SK-N-SH (cell line): ENCODE data around the gene KLF2. TPM values are rescaled to one million over a fixed set of nuclear protein-coding genes. Genes with fewer than 3 reads are reported as not detected.

Experiments used
- CTCF ChIA-PET: fragments of 300-600, 350-600 bp; formaldehyde crosslinking; extraction: SDS; loops from one replicate; lab custom pipeline; 2021; lab: Yijun Ruan, JAX
- POLR2A ChIA-PET: fragments of 350-600 bp; sonication (Branson Sonifier 250); formaldehyde crosslinking; extraction: SDS; loops from one replicate; lab custom pipeline; 2020; ENCODE audit warnings: antibody characterized with exemption, inconsistent platforms; lab: Yijun Ruan, JAX
- DNase-seq: peaks from one replicate; pipeline ENCODE4 v3.0.0; 2012
- H2AFZ ChIP-seq: fragments of 200-600 bp; sonication (generic); 2 replicates; pipeline ENCODE4 v1.8.1; 2016; ENCODE audit warnings: antibody characterized with exemption, mild to moderate bottlenecking, low read depth
- H3F3A ChIP-seq: fragments of 200-600 bp; sonication (generic); replicated peaks from 2 replicates; pipeline ENCODE3; 2016; ENCODE audit warnings: antibody characterized with exemption, mild to moderate bottlenecking; ENCODE audit not compliant: insufficient read depth
- H3K27ac ChIP-seq, 2 experiments: fragments of 200-500 bp in 1 of 2; fragments of 200-600 bp in 1 of 2; sonication (Bioruptor generic) in 1 of 2; sonication (generic), shearing (Covaris generic) in 1 of 2; 2 replicates each; pipeline versions ENCODE4 v1.5.1 to v1.6.1; 2014 to 2016; ENCODE audit warnings: low read depth in 2 of 2, inconsistent platforms in 1 of 2, low read length in 1 of 2, mild to moderate bottlenecking in 1 of 2, mixed read lengths in 1 of 2
- H3K27me3 ChIP-seq: fragments of 200-600 bp; sonication (generic), shearing (Covaris generic); 2 replicates; pipeline ENCODE4 v1.6.1; 2016; ENCODE audit warnings: mixed run types; ENCODE audit not compliant: insufficient read depth
- H3K36me3 ChIP-seq, 2 experiments: fragments of 200-500 bp in 1 of 2; fragments of 200-600 bp in 1 of 2; sonication (Bioruptor generic) in 1 of 2; sonication (generic) in 1 of 2; replicated peaks in 1 of 2; 2 replicates each; pipeline versions ENCODE3 to v1.5.1; 2014 to 2016; ENCODE audit warnings: low read length in 1 of 2, mild to moderate bottlenecking in 1 of 2; ENCODE audit not compliant: insufficient read depth in 2 of 2, control insufficient read depth in 1 of 2
- H3K4me1 ChIP-seq, 2 experiments: fragments of 200-500 bp in 1 of 2; fragments of 200-600 bp in 1 of 2; sonication (Bioruptor generic) in 1 of 2; sonication (generic), shearing (Covaris generic) in 1 of 2; 2 replicates each; pipeline versions ENCODE4 v1.5.1 to v1.6.1; 2014 to 2016; ENCODE audit warnings: low read depth in 1 of 2, low read length in 1 of 2, mixed run types in 1 of 2; ENCODE audit not compliant: insufficient read depth in 2 of 2, control insufficient read depth in 1 of 2
- H3K4me2 ChIP-seq: fragments of 200-600 bp; sonication (generic), shearing (Covaris generic); 2 replicates; pipeline ENCODE4 v1.6.1; 2017; ENCODE audit warnings: mixed run types
- H3K4me3 ChIP-seq, 2 experiments: fragments of 200-500 bp in 1 of 2; fragments of 200-600 bp in 1 of 2; sonication (Bioruptor generic) in 1 of 2; sonication (generic), shearing (Covaris generic) in 1 of 2; 2 replicates each; pipeline versions ENCODE4 v1.5.1 to v1.8.1; 2014 to 2016; ENCODE audit warnings: low read depth in 2 of 2, inconsistent platforms in 1 of 2, low read length in 1 of 2, mild to moderate bottlenecking in 1 of 2, mixed read lengths in 1 of 2, moderate library complexity in 1 of 2
- H3K79me2 ChIP-seq: fragments of 200-600 bp; sonication (generic); 2 replicates; pipeline ENCODE4 v1.8.1; 2017; ENCODE audit warnings: mild to moderate bottlenecking; ENCODE audit not compliant: insufficient read depth
- H3K9ac ChIP-seq: fragments of 200-600 bp; sonication (generic); 2 replicates; pipeline ENCODE4 v1.6.1; 2017; ENCODE audit warnings: mixed run types
- H3K9me2 ChIP-seq: fragments of 200-600 bp; sonication (generic); 2 replicates; pipeline ENCODE4 v1.6.1; 2017; ENCODE audit warnings: mixed run types
- H3K9me3 ChIP-seq: fragments of 200-600 bp; sonication (generic); 2 replicates; pipeline ENCODE4 v1.6.1; 2017; ENCODE audit warnings: mixed run types, mild to moderate bottlenecking, moderate library complexity
- H4K20me1 ChIP-seq: fragments of 200-600 bp; sonication (generic); 2 replicates; pipeline ENCODE4 v1.6.1; 2017; ENCODE audit warnings: mild to moderate bottlenecking, mixed run types; ENCODE audit not compliant: insufficient read depth
- ELF1 ChIP-seq: IDR thresholded peaks from 2 replicates; pipeline ENCODE4 v1.4.0; 2012
- FOXJ3 ChIP-seq: sonication (generic); formaldehyde crosslinking; IDR thresholded peaks from 2 replicates; pipeline ENCODE4 v1.5.1; 2020; ENCODE audit warnings: mild to moderate bottlenecking, missing genetic modification reagents
- FOXM1 ChIP-seq: IDR thresholded peaks from 2 replicates; pipeline ENCODE4 v1.4.0; 2012; ENCODE audit warnings: low read depth, mild to moderate bottlenecking
- GABPA ChIP-seq: IDR thresholded peaks from 2 replicates; pipeline ENCODE4 v1.4.0; 2012; ENCODE audit warnings: low read depth, mild to moderate bottlenecking
- GATA2 ChIP-seq: sonication (generic); formaldehyde crosslinking; IDR thresholded peaks from 2 replicates; pipeline ENCODE4 v1.5.0; 2020; ENCODE audit warnings: mild to moderate bottlenecking, missing genetic modification reagents
- MEF2A ChIP-seq: IDR thresholded peaks from 2 replicates; pipeline ENCODE4 v1.4.0; 2012; ENCODE audit warnings: low read depth, borderline replicate concordance
- NFIC ChIP-seq: IDR thresholded peaks from 2 replicates; pipeline ENCODE4 v1.4.0; 2012; ENCODE audit warnings: borderline replicate concordance
- NRF1 ChIP-seq: IDR thresholded peaks from 2 replicates; pipeline ENCODE4 v1.6.1; 2012; ENCODE audit warnings: low read depth, mild to moderate bottlenecking, low read length
- PBX3 ChIP-seq: IDR thresholded peaks from 2 replicates; pipeline ENCODE4; 2012
- POLR2AphosphoS5 ChIP-seq: IDR thresholded peaks from 2 replicates; pipeline ENCODE4 v1.6.1; 2012; ENCODE audit warnings: low read depth, low read length
- REST ChIP-seq: IDR thresholded peaks from 2 replicates; pipeline ENCODE4 v1.6.1; 2012; ENCODE audit warnings: mild to moderate bottlenecking, low read depth, low read length, moderate library complexity
- SIN3A ChIP-seq: IDR thresholded peaks from 2 replicates; pipeline ENCODE4 v1.6.1; 2012; ENCODE audit warnings: low read depth, mild to moderate bottlenecking, low read length, moderate library complexity, borderline replicate concordance
- USF1 ChIP-seq: IDR thresholded peaks from 2 replicates; pipeline ENCODE4 v1.4.0; 2012; ENCODE audit warnings: low read depth, borderline replicate concordance
- USF2 ChIP-seq: fragments of 150-350 bp; IDR thresholded peaks from 2 replicates; pipeline ENCODE4 v1.6.1; 2017; ENCODE audit warnings: antibody characterized with exemption, low read length, low read depth, borderline replicate concordance
- WGBS: methylation state at CpG from one replicate; pipeline ENCODE4 v1.1.6; 2017; ENCODE audit warnings: low lambda C conversion rate; 5-methylcytosine and 5-hydroxymethylcytosine counted together
- polyA plus RNA-seq, 3 experiments: library from polyadenylated mRNA; depleted of rRNA; stranded (reverse); fragments of >200 nt; gene quantifications; 2 replicates each; pipeline ENCODE4 v1.2.3, GENCODE V29; 2012

The KLF2 gene
- polyA plus RNA-seq, 1 of the 3 experiments (the other 2 are of a cell fraction), result 6.9 TPM

- Histone ChIP-seq H3K4me3 (no peak overlapping the region), H3K9ac (no peak overlapping the region), H3K27me3 (no peaks in the 10 kb centered on the region), H3K27ac (no peak overlapping the region), H3K9me2 (no peaks in the 10 kb centered on the region), H3F3A (peaks cover 3% of the 10 kb centered on the region)
- WGBS, result 90% methylated on average over 11 of the region's 11 CpGs
- TF ChIP-seq ELF1, result no peak
- no peak for TF ChIP-seq MEF2A
- TF ChIP-seq REST, result no peak
- TF ChIP-seq, all 33 proteins: peak for 0
- no peak overlapping the region for H2AFZ ChIP-seq
- no peaks in the 10 kb centered on the region for H3K4me1 ChIP-seq
- H3K79me2 ChIP-seq, result no peaks in the 10 kb centered on the region
- H3K4me2 ChIP-seq, result no peak overlapping the region
- no peaks in the 10 kb centered on the region for H3K9me3 ChIP-seq
- no peaks in the 10 kb centered on the region for H3K36me3 ChIP-seq
- H4K20me1 ChIP-seq, result no peaks in the 10 kb centered on the region
- no peak for DNase-seq
- POLR2A ChIA-PET, result no interaction called here
- CTCF ChIA-PET, result no interaction called here
Observed at GRCh38 chr19:16351133-16351809, 26.6 kb downstream of the KLF2 start.

- H3K27ac ChIP-seq, result no peak overlapping the region
- no peaks in the 10 kb centered on the region for H3K36me3 ChIP-seq
- TF ChIP-seq REST, result no peak
- TF ChIP-seq PBX3, result no peak
- TF ChIP-seq FOXJ3 (CRISPR knock-in tag), result no peak
- no peak for TF ChIP-seq NFIC
- no peak for TF ChIP-seq POLR2AphosphoS5
- no peak for TF ChIP-seq GATA2 (CRISPR knock-in tag)
- TF ChIP-seq FOXM1, result no peak
- no peak for TF ChIP-seq USF2
- no peak for TF ChIP-seq NRF1
- TF ChIP-seq GABPA, result no peak
- no peak for TF ChIP-seq USF1
- no peak for TF ChIP-seq SIN3A
- H3K79me2 ChIP-seq, result no peaks in the 10 kb centered on the region
- WGBS, result 92% methylated on average over 28 of the region's 39 CpGs
- no peak for DNase-seq
- no peaks in the 10 kb centered on the region for H3K27me3 ChIP-seq
- no peak overlapping the region for H3K4me3 ChIP-seq
- no peaks in the 10 kb centered on the region for H3K9me3 ChIP-seq
- H3K4me1 ChIP-seq, result no peaks in the 10 kb centered on the region
- no peak overlapping the region for H3K9ac ChIP-seq
- POLR2A ChIA-PET, result no interaction called here
- H3K9me2 ChIP-seq, result no peaks in the 10 kb centered on the region
- no peak overlapping the region for H3K4me2 ChIP-seq
- CTCF ChIA-PET, result no interaction called here
- H3F3A ChIP-seq, result no peaks in the 10 kb centered on the region
- no peaks in the 10 kb centered on the region for H4K20me1 ChIP-seq
- no peak overlapping the region for H2AFZ ChIP-seq
Observed at GRCh38 chr19:16355293-16356043, 30.8 kb downstream of the KLF2 start.
